A549 (cell line): ENCODE results near the gene SLC25A17.

ENCODE experiments used
- CTCF ChIP-seq: fragments of >200 bp; sonication (Bioruptor Twin); formaldehyde crosslinking; IDR thresholded peaks from 3 replicates; pipeline ENCODE4 v1.5.1; 2016
- POLR2A ChIP-seq: IDR thresholded peaks from 2 replicates; pipeline ENCODE4 v1.6.1; 2012; ENCODE audit warnings: mild to moderate bottlenecking, low read length
- POLR2AphosphoS2 ChIP-seq: conservative IDR thresholded peaks from 2 replicates; pipeline ENCODE4 v1.6.1; 2012; ENCODE audit warnings: low read length, improper control_type of control experiment, inconsistent platforms
- REST ChIP-seq: fragments of 200-600 bp; sonication (generic); IDR thresholded peaks from 2 replicates; pipeline ENCODE4 v1.6.1; 2016; ENCODE audit warnings: antibody characterized with exemption, mild to moderate bottlenecking, moderate library complexity
- ZFP36 ChIP-seq: fragments of 450-650 bp; IDR thresholded peaks from 2 replicates; pipeline ENCODE4 v1.6.1; 2014; ENCODE audit warnings: borderline replicate concordance; ENCODE audit not compliant: partially characterized antibody

- TF ChIP-seq POLR2A, result no peak
- TF ChIP-seq POLR2AphosphoS2, result no peak
- TF ChIP-seq REST, result no peak
- TF ChIP-seq CTCF, result no peak
- no peak for TF ChIP-seq ZFP36
These were observed 21.7 kb downstream of the SLC25A17 start for GRCh38 chr22:40797427-40797826.
